ENCODE data around the gene TRDN. TPM values are rescaled to one million over a fixed set of nuclear protein-coding genes. Genes with fewer than 3 reads are reported as not detected.

TRDN gene
- total RNA-seq, 1 donor from 2014 or later = 0.06 TPM

DNA sequence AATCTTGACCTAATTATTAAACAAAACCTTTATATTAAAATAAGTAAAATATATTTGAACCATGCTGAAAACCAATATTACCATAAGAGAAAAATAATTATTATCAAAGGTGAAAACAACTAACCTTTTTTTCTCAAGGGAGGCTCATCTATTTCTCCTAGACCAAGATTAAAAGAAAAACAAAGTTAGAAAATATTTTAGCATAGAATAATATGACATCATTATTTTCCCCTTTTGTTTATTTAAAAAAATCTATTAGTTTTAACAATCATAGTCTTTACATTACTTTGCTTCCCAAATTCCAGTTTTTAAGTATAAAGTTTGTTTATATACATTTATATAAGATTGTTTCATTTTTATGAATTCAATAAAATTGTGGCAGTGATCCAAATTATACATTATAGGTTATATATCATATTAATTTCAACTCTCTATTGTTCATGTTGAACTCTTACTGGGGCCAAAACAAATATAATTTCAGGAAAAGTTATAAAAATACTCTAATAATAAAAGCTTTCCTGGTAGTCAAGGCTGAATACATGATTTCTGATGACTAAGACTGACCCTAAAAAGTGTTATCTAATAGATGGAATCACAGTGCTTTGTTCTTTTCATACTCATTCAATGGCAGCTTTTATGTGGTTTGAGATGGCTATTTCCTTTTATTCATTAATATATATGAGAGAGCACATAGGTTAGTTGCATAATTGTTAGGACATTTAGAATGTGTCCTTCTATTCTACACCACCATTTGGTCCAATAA lies 89.4 kb downstream of the TRDN start:
- Mint-ChIP-seq H3K27me3 (ENCODE audit: insufficient read depth, low read depth) (no peaks in the 10 kb centered on the region), H3K36me3 (no peaks in the 10 kb centered on the region), H3K4me3 (no peak overlapping the region), H3K27ac (no peak overlapping the region), H3K9me3 (no peaks in the 10 kb centered on the region), H3K4me1 (no peaks in the 10 kb centered on the region)
- Histone ChIP-seq H3K27ac (no peak overlapping the region), H3K36me3 (no peaks in the 10 kb centered on the region), H3K9me3 (ENCODE audit: low read depth) (no peaks in the 10 kb centered on the region), H3K9ac (no peak overlapping the region), H3K4me3 (no peak overlapping the region), H3K27me3 (no peaks in the 10 kb centered on the region), H3K4me1 (no peaks in the 10 kb centered on the region), H2AFZ (replicated peaks) (no peak overlapping the region), H3K79me2 (ENCODE audit: low read depth) (no peaks in the 10 kb centered on the region), H3K4me2 (no peak overlapping the region), H3F3A (ENCODE audit: low read depth) (no peaks in the 10 kb centered on the region), H4K20me1 (ENCODE audit: low read depth) (no peaks in the 10 kb centered on the region)
- TF ChIP-seq CTCF (IDR thresholded peaks at IDR 0.05) = no peak
- TF ChIP-seq EZH2phosphoT487 (IDR thresholded peaks at IDR 0.05) = no peak
- TF ChIP-seq EZH2 (IDR thresholded peaks at IDR 0.05) = no peak
- DNase-seq (ENCODE audit: low spot score) = no peak

DNA sequence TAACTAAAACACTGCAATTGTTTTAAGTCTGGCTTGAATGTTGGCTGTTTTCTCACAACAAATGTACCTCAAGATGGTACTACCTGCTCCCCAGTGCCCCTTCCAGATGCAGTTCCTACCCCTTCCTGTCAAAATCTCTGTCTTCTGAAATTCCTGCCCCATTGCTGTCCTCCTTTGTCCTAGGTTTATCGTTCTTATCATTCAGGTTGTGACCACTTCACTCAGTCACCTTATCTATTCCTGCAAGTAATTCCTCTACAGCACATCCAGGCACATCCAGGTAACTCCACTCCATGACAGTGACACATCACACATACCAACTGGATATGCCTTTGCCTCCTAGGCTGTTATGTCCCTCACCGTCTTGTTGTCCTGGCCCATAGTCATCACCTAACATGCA lies 90.2 kb downstream of the TRDN start:
- Histone ChIP-seq H3K9me3 (ENCODE audit: low read depth) (no peaks in the 10 kb centered on the region), H3K27me3 (no peaks in the 10 kb centered on the region), H3K36me3 (no peaks in the 10 kb centered on the region), H3F3A (ENCODE audit: low read depth) (no peaks in the 10 kb centered on the region), H3K79me2 (ENCODE audit: low read depth) (no peaks in the 10 kb centered on the region), H3K4me1 (no peaks in the 10 kb centered on the region), H3K4me2 (no peak overlapping the region), H3K4me3 (no peak overlapping the region), H3K27ac (no peak overlapping the region), H4K20me1 (ENCODE audit: low read depth) (no peaks in the 10 kb centered on the region), H3K9ac (no peak overlapping the region), H2AFZ (replicated peaks) (peak overlapping the region; percentile 82)
- H3K4me1 Mint-ChIP-seq = no peaks in the 10 kb centered on the region
- TF ChIP-seq EZH2 (IDR thresholded peaks at IDR 0.05) (no peak), CTCF (IDR thresholded peaks at IDR 0.05) (no peak), EZH2phosphoT487 (IDR thresholded peaks at IDR 0.05) (no peak)
- no peak overlapping the region for H3K4me3 Mint-ChIP-seq
- no peak for DNase-seq (ENCODE audit: low spot score)
- no peaks in the 10 kb centered on the region for H3K9me3 Mint-ChIP-seq
- no peaks in the 10 kb centered on the region for H3K27me3 Mint-ChIP-seq (ENCODE audit: insufficient read depth, low read depth)
- no peak overlapping the region for H3K27ac Mint-ChIP-seq
- H3K36me3 Mint-ChIP-seq = no peaks in the 10 kb centered on the region

DNA sequence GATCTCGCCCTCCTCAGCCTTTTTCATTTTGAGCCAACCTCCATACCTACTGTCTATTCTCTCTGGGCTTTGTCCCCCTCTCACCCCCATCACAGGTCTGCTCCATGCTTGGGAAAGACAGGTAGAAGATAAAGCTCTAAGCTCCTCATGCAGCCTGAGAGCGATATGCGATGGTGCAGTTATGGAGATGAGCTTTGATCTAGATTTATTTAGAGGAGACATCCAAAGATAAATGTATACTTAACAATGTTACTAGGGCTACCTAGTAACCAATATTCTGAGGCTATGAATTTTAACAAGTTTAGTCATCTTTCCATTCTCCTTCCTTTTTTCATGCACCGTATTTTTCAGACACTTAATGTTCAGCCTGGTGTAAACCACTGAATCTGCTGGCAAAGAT lies 95.3 kb downstream of the TRDN start:
- no peak for TF ChIP-seq EZH2phosphoT487 (IDR thresholded peaks at IDR 0.05)
- TF ChIP-seq CTCF (IDR thresholded peaks at IDR 0.05) = no peak
- TF ChIP-seq EZH2 (IDR thresholded peaks at IDR 0.05) = no peak
- no peak for DNase-seq (ENCODE audit: low spot score)
- H3K9me3 Mint-ChIP-seq = no peaks in the 10 kb centered on the region
- H3K4me1 ChIP-seq = no peaks in the 10 kb centered on the region
- no peaks in the 10 kb centered on the region for H3K9me3 ChIP-seq (ENCODE audit: low read depth)
- no peak overlapping the region for H3K9ac ChIP-seq
- no peaks in the 10 kb centered on the region for H3K36me3 ChIP-seq
- no peak overlapping the region for H3K27ac ChIP-seq
- H3K27me3 Mint-ChIP-seq (ENCODE audit: insufficient read depth, low read depth) = no peaks in the 10 kb centered on the region
- no peaks in the 10 kb centered on the region for H3K79me2 ChIP-seq (ENCODE audit: low read depth)
- no peaks in the 10 kb centered on the region for H4K20me1 ChIP-seq (ENCODE audit: low read depth)
- no peak overlapping the region for H2AFZ ChIP-seq (replicated peaks)
- H3K27ac Mint-ChIP-seq = peak overlapping the region; percentile 52
- no peaks in the 10 kb centered on the region for H3K4me1 Mint-ChIP-seq
- H3K4me3 Mint-ChIP-seq = no peak overlapping the region
- no peaks in the 10 kb centered on the region for H3K27me3 ChIP-seq
- no peaks in the 10 kb centered on the region for H3F3A ChIP-seq (ENCODE audit: low read depth)
- H3K4me2 ChIP-seq = no peak overlapping the region
- no peak overlapping the region for H3K4me3 ChIP-seq
- H3K36me3 Mint-ChIP-seq = no peaks in the 10 kb centered on the region
